ENCODE data around the gene RPN1. TPM values are rescaled to one million over a fixed set of nuclear protein-coding genes. Genes with fewer than 3 reads are reported as not detected.

Gene RPN1
- total and polyA plus RNA-seq, 2 of the 13 experiments (the other 11 are each of a cell fraction or from before 2014, with no cell fraction given): 290 to 342 TPM

DNA sequence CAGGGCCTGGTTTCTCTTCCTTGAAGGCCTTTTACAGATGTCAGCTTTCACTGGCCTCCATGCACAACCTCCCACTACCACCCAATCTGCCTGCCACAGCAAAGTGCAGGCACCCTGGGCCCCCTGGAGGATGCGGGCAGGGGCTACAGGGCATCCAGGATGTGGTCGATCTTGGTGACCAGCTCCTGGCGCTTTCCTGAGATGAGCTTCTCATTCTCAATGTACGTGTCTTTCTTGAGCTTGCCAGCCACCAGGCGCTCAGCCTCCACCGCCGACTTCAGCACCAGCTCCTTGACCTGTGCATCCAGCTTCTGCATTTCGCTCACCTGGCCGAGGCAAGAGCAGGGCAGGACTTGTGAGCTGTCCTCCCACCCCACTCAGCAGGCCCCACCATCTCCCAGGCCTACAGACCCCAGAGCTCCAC lies 30.3 kb downstream of the RPN1 start:
- ChIA-PET CTCF (ENCODE audit: low intra/inter-chr PET ratio, low total read pairs) (no interaction called here), POLR2A (no interaction called here)
- H4K20me1 ChIP-seq (ENCODE audit: insufficient read depth, low read length): no peaks in the 10 kb centered on the region
- no peak overlapping the region for H2AFZ ChIP-seq (ENCODE audit: low read length)
- BruUV-seq (replicated peaks): no TSS peak
- DNase-seq (ENCODE audit: low spot score) (no peak), FAIRE-seq (no peak), ATAC-seq (no peak)
- no peaks in the 10 kb centered on the region for H3K27me3 ChIP-seq (ENCODE audit: control insufficient read depth in 1 of 2, insufficient read depth in 2 of 2, low read length in 2 of 2)
- peaks cover 25% of the 10 kb centered on the region for H3K4me1 ChIP-seq (ENCODE audit: insufficient read depth, low read length)
- TF ChIP-seq SOX6 (IDR thresholded peaks at IDR 0.05) (no peak), SOX6 (CRISPR knock-in tag; IDR thresholded peaks at IDR 0.05) (no peak), ZNF3 (CRISPR knock-in tag; IDR thresholded peaks at IDR 0.05) (no peak), HDAC1 (CRISPR knock-in tag; IDR thresholded peaks at IDR 0.05) (no peak), AGO2 (optimal IDR thresholded peaks at IDR 0.05; ENCODE audit: low read depth, low read length) (peak; percentile 39), ZNF768 (CRISPR knock-in tag; IDR thresholded peaks at IDR 0.05) (peak; percentile 21; the same call in 1 of the 2 replicates)
- TF ChIP-seq, protein P1, sequence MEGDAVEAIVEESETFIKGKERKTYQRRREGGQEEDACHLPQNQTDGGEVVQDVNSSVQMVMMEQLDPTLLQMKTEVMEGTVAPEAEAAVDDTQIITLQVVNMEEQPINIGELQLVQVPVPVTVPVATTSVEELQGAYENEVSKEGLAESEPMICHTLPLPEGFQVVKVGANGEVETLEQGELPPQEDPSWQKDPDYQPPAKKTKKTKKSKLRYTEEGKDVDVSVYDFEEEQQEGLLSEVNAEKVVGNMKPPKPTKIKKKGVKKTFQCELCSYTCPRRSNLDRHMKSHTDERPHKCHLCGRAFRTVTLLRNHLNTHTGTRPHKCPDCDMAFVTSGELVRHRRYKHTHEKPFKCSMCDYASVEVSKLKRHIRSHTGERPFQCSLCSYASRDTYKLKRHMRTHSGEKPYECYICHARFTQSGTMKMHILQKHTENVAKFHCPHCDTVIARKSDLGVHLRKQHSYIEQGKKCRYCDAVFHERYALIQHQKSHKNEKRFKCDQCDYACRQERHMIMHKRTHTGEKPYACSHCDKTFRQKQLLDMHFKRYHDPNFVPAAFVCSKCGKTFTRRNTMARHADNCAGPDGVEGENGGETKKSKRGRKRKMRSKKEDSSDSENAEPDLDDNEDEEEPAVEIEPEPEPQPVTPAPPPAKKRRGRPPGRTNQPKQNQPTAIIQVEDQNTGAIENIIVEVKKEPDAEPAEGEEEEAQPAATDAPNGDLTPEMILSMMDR (CRISPR knock-in tag; IDR thresholded peaks at IDR 0.05): peak; percentile 12; the same call in 1 of the 2 replicates
- TF ChIP-seq, protein P2, sequence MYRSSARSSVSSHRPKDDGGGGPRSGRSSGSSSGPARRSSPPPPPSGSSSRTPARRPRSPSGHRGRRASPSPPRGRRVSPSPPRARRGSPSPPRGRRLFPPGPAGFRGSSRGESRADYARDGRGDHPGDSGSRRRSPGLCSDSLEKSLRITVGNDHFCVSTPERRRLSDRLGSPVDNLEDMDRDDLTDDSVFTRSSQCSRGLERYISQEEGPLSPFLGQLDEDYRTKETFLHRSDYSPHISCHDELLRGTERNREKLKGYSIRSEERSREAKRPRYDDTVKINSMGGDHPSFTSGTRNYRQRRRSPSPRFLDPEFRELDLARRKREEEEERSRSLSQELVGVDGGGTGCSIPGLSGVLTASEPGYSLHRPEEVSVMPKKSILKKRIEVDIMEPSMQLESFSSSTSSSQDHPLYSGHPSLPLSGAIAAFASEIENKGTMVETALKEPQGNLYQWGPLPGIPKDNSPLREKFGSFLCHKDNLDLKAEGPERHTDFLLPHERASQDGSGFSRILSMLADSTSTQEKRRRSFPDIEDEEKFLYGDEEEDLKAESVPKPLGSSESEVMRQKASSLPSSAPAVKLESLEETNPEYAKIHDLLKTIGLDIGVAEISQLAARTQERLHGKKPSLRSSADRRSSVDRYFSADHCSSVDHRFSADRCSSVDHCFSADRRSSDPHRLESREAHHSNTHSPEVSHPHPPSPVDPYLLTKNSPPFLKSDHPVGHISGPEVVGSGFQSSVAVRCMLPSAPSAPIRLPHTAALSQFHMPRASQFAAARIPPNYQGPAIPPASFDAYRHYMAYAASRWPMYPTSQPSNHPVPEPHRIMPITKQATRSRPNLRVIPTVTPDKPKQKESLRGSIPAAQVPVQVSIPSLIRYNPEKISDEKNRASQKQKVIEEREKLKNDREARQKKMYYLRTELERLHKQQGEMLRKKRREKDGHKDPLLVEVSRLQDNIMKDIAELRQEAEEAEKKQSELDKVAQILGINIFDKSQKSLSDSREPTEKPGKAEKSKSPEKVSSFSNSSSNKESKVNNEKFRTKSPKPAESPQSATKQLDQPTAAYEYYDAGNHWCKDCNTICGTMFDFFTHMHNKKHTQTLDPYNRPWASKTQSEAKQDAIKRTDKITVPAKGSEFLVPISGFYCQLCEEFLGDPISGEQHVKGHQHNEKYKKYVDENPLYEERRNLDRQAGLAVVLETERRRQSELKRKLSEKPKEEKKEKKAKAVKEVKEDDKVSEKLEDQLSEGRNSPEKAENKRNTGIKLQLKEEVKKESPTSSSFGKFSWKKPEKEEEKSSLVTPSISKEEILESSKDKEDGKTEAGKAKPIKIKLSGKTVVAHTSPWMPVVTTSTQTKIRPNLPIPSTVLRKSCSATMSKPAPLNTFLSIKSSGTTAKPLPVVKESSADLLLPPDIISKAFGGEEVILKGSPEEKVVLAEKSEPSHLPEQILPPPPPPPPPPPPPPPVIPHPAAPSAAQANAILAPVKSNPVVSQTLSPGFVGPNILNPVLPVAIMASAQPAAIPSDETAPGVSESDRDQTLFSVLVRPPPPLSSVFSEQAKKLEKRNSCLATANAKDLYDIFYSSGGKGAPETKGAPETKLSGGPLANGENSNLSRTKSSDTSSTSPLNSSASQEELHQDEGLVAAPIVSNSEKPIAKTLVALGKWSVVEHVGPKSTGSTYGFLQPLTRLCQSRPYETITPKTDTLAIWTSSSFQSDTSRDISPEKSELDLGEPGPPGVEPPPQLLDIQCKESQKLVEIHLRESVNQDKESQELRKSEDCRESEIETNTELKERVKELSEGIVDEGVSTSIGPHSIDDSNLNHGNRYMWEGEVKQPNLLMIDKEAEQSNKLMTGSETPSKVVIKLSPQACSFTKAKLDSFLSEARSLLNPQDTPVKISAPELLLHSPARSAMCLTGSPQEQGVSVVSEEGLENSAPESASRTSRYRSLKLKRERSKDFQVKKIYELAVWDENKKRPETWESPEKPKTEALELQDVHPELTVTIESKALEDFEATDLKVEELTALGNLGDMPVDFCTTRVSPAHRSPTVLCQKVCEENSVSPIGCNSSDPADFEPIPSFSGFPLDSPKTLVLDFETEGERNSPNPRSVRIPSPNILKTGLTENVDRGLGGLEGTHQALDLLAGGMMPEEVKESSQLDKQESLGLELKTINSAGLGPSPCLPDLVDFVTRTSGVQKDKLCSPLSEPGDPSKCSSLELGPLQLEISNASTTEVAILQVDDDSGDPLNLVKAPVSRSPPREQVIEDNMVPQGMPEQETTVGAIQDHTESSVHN (CRISPR knock-in tag; IDR thresholded peaks at IDR 0.05): no peak
- TF ChIP-seq, protein P3, sequence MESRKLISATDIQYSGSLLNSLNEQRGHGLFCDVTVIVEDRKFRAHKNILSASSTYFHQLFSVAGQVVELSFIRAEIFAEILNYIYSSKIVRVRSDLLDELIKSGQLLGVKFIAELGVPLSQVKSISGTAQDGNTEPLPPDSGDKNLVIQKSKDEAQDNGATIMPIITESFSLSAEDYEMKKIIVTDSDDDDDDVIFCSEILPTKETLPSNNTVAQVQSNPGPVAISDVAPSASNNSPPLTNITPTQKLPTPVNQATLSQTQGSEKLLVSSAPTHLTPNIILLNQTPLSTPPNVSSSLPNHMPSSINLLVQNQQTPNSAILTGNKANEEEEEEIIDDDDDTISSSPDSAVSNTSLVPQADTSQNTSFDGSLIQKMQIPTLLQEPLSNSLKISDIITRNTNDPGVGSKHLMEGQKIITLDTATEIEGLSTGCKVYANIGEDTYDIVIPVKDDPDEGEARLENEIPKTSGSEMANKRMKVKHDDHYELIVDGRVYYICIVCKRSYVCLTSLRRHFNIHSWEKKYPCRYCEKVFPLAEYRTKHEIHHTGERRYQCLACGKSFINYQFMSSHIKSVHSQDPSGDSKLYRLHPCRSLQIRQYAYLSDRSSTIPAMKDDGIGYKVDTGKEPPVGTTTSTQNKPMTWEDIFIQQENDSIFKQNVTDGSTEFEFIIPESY (CRISPR knock-in tag; IDR thresholded peaks at IDR 0.05): peak; percentile 100
- peaks cover 32 to 56% of the 10 kb centered on the region in 2 experiments for H3K36me3 ChIP-seq (replicated peaks in 1 of 2; ENCODE audit: control insufficient read depth in 1 of 2, insufficient read depth in 2 of 2, low read length in 2 of 2)
- H3K4me3 ChIP-seq (replicated peaks in 1 of 3; ENCODE audit: insufficient read depth in 1 of 3, low read depth in 2 of 3, low read length in 3 of 3): no peak overlapping the region
- intact Hi-C loops (cut with micrococcal nuclease; ENCODE audit: unreplicated experiment): no loop called here
- H3K9ac ChIP-seq (ENCODE audit: insufficient read depth, low read depth, low read length): no peak overlapping the region
- H3K27ac ChIP-seq (ENCODE audit: extremely low read length, insufficient read depth, low read length): no peak overlapping the region
- no peaks in the 10 kb centered on the region for H3K9me3 ChIP-seq (ENCODE audit: low read length)
- in situ Hi-C loops (cut with HindIII; ENCODE audit: extremely low pct_ligation_motif_present, low pct_unique_long_range_greater_than_20kb): no loop called here
- H3K79me2 ChIP-seq (ENCODE audit: insufficient read depth, low read length): no peaks in the 10 kb centered on the region
- no peak overlapping the region for H3K4me2 ChIP-seq (ENCODE audit: low read depth, low read length)
- 98% methylated on average over 9 of the region's 9 CpGs for WGBS (ENCODE audit: low lambda C conversion rate)

Data from HepG2 (cell line).